A549 treated with GW870086 at 1 μM for 4 hours (cell line): ENCODE results near the gene SP3. TPM values are rescaled to one million over a fixed set of nuclear protein-coding genes. Genes with fewer than 3 reads are reported as not detected.

Source experiments
- total RNA-seq: library from RNA; stranded (reverse); fragments of 200-300 nt; extraction: Qiagen RNA extraction; gene quantifications from 5 replicates; pipeline ENCODE4 v1.2.3, GENCODE V29; 2022; ENCODE audit warnings: low read depth

SP3 gene
- total RNA-seq: 30.0 to 43.7 TPM (median 37.7 TPM) in 5 replicates

GRCh38 chr2:173965372-173966025, at the start of gene SP3:
SP3 (minus strand) TSS chr2:173965373; CDS start chr2:173965171, 202 bp downstream.

